Thyroid gland (tissue), 4 donors: ENCODE measurements around the gene DOK7.

Source experiments
- POLR2A ChIP-seq, 2 donors: fragments of 450-650 bp; IDR thresholded peaks; one replicate each; pipeline ENCODE4 v1.6.1; 2017; ENCODE audit warnings: antibody characterized with exemption in 2 of 2, mild to moderate bottlenecking in 2 of 2, moderate library complexity in 1 of 2
- TF ChIP-seq, protein P1 (sequence below), 6 experiments: fragments of 200-600 bp in 3 of 6; fragments of 450-650 bp in 3 of 6; sonication (generic) in 3 of 6; IDR thresholded peaks; one replicate each; pipeline ENCODE4 v1.5.1; 2016 to 2019; ENCODE audit warnings: antibody characterized with exemption in 6 of 6, mild to moderate bottlenecking in 2 of 6, inconsistent platforms in 1 of 6, moderate library complexity in 1 of 6

DNA sequence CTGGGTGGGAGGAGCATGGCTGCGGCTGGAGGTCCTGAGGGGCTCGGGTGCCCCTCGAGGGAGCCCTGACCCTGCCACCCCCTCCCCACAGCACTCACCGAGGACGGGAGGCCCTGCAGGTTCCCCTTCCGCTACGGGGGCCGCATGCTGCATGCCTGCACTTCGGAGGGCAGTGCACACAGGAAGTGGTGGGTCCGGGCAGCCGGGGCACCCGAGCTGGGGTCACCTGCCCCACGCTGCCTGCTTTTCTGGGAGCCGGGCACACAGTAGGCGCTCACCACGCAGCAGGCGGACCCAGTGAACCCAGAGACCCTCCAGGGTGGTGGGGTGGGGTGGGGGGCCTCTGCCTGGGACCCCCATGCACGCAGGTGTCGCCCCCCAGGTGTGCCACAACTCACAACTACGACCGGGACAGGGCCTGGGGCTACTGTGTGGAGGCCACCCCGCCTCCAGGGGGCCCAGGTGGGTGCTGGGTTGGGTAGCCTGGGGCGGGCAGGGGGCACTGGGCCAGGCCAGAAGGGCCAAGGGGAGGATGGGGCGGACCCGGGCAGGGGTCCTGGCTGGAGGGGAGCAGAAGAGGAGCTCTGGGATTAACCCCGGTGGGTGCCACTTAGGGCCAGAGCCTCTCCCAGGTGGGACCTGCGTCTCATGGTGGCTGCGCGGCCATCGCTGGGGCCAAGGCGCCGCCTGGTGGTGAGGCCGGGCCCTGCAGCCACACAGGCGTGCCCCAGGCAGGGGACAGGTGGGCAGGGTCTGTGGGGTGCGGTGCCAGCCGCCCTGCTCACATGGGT, 20.0 kb upstream of the DOK7 start:
- no peak for TF ChIP-seq POLR2A (IDR thresholded peaks at IDR 0.05)
- TF ChIP-seq, protein P1, sequence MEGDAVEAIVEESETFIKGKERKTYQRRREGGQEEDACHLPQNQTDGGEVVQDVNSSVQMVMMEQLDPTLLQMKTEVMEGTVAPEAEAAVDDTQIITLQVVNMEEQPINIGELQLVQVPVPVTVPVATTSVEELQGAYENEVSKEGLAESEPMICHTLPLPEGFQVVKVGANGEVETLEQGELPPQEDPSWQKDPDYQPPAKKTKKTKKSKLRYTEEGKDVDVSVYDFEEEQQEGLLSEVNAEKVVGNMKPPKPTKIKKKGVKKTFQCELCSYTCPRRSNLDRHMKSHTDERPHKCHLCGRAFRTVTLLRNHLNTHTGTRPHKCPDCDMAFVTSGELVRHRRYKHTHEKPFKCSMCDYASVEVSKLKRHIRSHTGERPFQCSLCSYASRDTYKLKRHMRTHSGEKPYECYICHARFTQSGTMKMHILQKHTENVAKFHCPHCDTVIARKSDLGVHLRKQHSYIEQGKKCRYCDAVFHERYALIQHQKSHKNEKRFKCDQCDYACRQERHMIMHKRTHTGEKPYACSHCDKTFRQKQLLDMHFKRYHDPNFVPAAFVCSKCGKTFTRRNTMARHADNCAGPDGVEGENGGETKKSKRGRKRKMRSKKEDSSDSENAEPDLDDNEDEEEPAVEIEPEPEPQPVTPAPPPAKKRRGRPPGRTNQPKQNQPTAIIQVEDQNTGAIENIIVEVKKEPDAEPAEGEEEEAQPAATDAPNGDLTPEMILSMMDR (IDR thresholded peaks at IDR 0.05), result peak; percentile 72 to 93 (median 84)
